Measurements from ENCODE around the gene HOXD1.

DNA sequence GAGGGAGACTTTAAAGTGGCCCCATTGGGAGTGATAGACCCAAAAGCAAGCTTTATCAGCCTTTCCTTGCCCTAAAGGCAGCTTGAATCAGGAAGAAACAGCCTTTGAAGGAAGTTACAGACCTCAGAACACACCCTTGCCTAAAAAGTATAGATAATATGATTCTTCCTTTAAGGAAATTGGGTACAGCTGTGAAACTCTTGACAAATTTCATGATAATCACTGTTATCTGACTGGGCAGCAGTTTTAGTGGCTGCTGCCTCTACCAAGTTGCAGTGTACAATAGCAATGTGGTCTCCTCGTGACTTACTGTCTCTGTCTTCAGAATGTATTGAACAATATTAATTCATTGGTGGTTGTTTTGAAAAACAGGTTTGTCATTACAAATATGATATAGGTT is 16.7 kb downstream of the HOXD1 start:
- TF ChIP-seq, protein P1, sequence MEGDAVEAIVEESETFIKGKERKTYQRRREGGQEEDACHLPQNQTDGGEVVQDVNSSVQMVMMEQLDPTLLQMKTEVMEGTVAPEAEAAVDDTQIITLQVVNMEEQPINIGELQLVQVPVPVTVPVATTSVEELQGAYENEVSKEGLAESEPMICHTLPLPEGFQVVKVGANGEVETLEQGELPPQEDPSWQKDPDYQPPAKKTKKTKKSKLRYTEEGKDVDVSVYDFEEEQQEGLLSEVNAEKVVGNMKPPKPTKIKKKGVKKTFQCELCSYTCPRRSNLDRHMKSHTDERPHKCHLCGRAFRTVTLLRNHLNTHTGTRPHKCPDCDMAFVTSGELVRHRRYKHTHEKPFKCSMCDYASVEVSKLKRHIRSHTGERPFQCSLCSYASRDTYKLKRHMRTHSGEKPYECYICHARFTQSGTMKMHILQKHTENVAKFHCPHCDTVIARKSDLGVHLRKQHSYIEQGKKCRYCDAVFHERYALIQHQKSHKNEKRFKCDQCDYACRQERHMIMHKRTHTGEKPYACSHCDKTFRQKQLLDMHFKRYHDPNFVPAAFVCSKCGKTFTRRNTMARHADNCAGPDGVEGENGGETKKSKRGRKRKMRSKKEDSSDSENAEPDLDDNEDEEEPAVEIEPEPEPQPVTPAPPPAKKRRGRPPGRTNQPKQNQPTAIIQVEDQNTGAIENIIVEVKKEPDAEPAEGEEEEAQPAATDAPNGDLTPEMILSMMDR (IDR thresholded peaks at IDR 0.05; ENCODE audit: borderline replicate concordance, extremely low read depth, low read length, poor library complexity, severe bottlenecking): no peak
- TF ChIP-seq EZH2 (IDR thresholded peaks at IDR 0.05; ENCODE audit: borderline replicate concordance, low read depth, low read length, severe bottlenecking): no peak

Measured in DND-41 (cell line).